DND-41 (cell line): ENCODE data around the gene PRR5L.

Experiments
- ATAC-seq: fragments of 200-7000 bp; cut with Tn5 transposase; 3 replicates; pipeline ENCODE4 v1.9.1; 2021; ENCODE audit warnings: low read depth; ENCODE audit not compliant: insufficient read depth
- DNase-seq: peaks from one replicate; pipeline ENCODE4 v3.0.0-alpha.2; 2020
- H2AFZ ChIP-seq: 2 replicates; pipeline ENCODE4 v1.6.0; 2012; ENCODE audit warnings: low read depth, low read length
- H3K27ac ChIP-seq: 2 replicates; pipeline ENCODE4 v1.5.1; 2012; ENCODE audit warnings: low read length, inconsistent platforms
- H3K27me3 ChIP-seq: fragments of 200-600 bp; sonication (generic); 2 replicates; pipeline ENCODE4 v1.6.0; 2012; ENCODE audit warnings: low read length, mild to moderate bottlenecking, inconsistent platforms; ENCODE audit not compliant: insufficient read depth, poor library complexity
- H3K36me3 ChIP-seq: 2 replicates; pipeline ENCODE4 v1.5.1; 2012; ENCODE audit warnings: low read length, inconsistent platforms; ENCODE audit not compliant: insufficient read depth
- H3K4me1 ChIP-seq: 2 replicates; pipeline ENCODE4 v1.5.1; 2012; ENCODE audit warnings: mild to moderate bottlenecking, low read length; ENCODE audit not compliant: insufficient read depth
- H3K4me2 ChIP-seq: 2 replicates; pipeline ENCODE4 v1.6.0; 2012; ENCODE audit warnings: mild to moderate bottlenecking, moderate library complexity, low read length, inconsistent platforms; ENCODE audit not compliant: insufficient read depth
- H3K4me3 ChIP-seq, 2 experiments: fragments of 200-600 bp in 1 of 2; shearing (Covaris generic) in 1 of 2; 2 replicates each; pipeline ENCODE4 v1.5.1; 2012 to 2016; ENCODE audit warnings: inconsistent platforms in 2 of 2, low read length in 2 of 2, mild to moderate bottlenecking in 2 of 2, low read depth in 1 of 2, moderate library complexity in 1 of 2
- H3K79me2 ChIP-seq: 2 replicates; pipeline ENCODE4 v1.6.0; 2012; ENCODE audit warnings: low read length, inconsistent platforms; ENCODE audit not compliant: insufficient read depth
- H3K9ac ChIP-seq: 2 replicates; pipeline ENCODE4 v1.6.0; 2012; ENCODE audit warnings: low read depth, mild to moderate bottlenecking, inconsistent platforms, low read length, moderate library complexity
- H3K9me3 ChIP-seq: 2 replicates; pipeline ENCODE4 v1.5.1; 2012; ENCODE audit warnings: low read length, moderate library complexity, mild to moderate bottlenecking, inconsistent platforms; ENCODE audit not compliant: insufficient read depth, severe bottlenecking
- H4K20me1 ChIP-seq: 2 replicates; pipeline ENCODE4 v1.6.0; 2012; ENCODE audit warnings: low read length; ENCODE audit not compliant: insufficient read depth
- CTCF ChIP-seq: IDR thresholded peaks from 2 replicates; pipeline ENCODE4 v1.5.1; 2012; ENCODE audit warnings: borderline replicate concordance, low read length, moderate library complexity, mild to moderate bottlenecking; ENCODE audit not compliant: poor library complexity, severe bottlenecking; ENCODE audit errors: extremely low read depth
- EZH2 ChIP-seq: IDR thresholded peaks from 3 replicates; pipeline ENCODE4 v1.6.1; 2012; ENCODE audit warnings: borderline replicate concordance, low read depth, mild to moderate bottlenecking, moderate library complexity, low read length, inconsistent platforms; ENCODE audit not compliant: severe bottlenecking

Gene PRR5L

GRCh38 chr11:36357831-36358230, 61.7 kb downstream of the PRR5L start:
- no peak for ATAC-seq
- TF ChIP-seq EZH2 = no peak
- TF ChIP-seq CTCF = no peak
- no peaks in the 10 kb centered on the region for H3K4me1 ChIP-seq
- peaks cover 16% of the 10 kb centered on the region for H3K27me3 ChIP-seq
- H4K20me1 ChIP-seq = no peaks in the 10 kb centered on the region
- no peak overlapping the region for H2AFZ ChIP-seq
- no peaks in the 10 kb centered on the region for H3K79me2 ChIP-seq
- H3K4me2 ChIP-seq = no peak overlapping the region
- no peaks in the 10 kb centered on the region for H3K9me3 ChIP-seq
- H3K27ac ChIP-seq = no peak overlapping the region
- DNase-seq = no peak
- H3K9ac ChIP-seq = no peak overlapping the region
- H3K4me3 ChIP-seq = no peak overlapping the region
- H3K36me3 ChIP-seq = no peaks in the 10 kb centered on the region

GRCh38 chr11:36358436-36358835, 62.3 kb downstream of the PRR5L start:
- Histone ChIP-seq H3K4me1 (no peaks in the 10 kb centered on the region), H3K4me3 (no peak overlapping the region), H3K79me2 (no peaks in the 10 kb centered on the region), H4K20me1 (no peaks in the 10 kb centered on the region), H3K4me2 (no peak overlapping the region), H3K36me3 (no peaks in the 10 kb centered on the region), H3K27me3 (peaks cover 20% of the 10 kb centered on the region), H3K9me3 (no peaks in the 10 kb centered on the region), H2AFZ (no peak overlapping the region), H3K27ac (no peak overlapping the region), H3K9ac (no peak overlapping the region)
- TF ChIP-seq CTCF (no peak), EZH2 (no peak)
- no peak for ATAC-seq
- DNase-seq = no peak

- Histone ChIP-seq H3K4me3 (no peak overlapping the region), H3K4me1 (no peaks in the 10 kb centered on the region), H2AFZ (no peak overlapping the region), H3K9ac (no peak overlapping the region), H3K79me2 (no peaks in the 10 kb centered on the region), H4K20me1 (no peaks in the 10 kb centered on the region), H3K27ac (no peak overlapping the region), H3K36me3 (no peaks in the 10 kb centered on the region), H3K27me3 (peaks cover 35% of the 10 kb centered on the region), H3K9me3 (no peaks in the 10 kb centered on the region), H3K4me2 (no peak overlapping the region)
- DNase-seq (no peak), ATAC-seq (no peak)
- no peak for TF ChIP-seq CTCF
- no peak for TF ChIP-seq EZH2
These were observed 64.2 kb downstream of the PRR5L start for GRCh38 chr11:36360318-36360717.

- DNase-seq = no peak
- H4K20me1 ChIP-seq = no peaks in the 10 kb centered on the region
- no peak overlapping the region for H3K9ac ChIP-seq
- no peak overlapping the region for H3K4me3 ChIP-seq
- H3K9me3 ChIP-seq = no peaks in the 10 kb centered on the region
- peaks cover 35% of the 10 kb centered on the region for H3K27me3 ChIP-seq
- H3K36me3 ChIP-seq = no peaks in the 10 kb centered on the region
- TF ChIP-seq EZH2 (no peak), CTCF (no peak)
- H3K27ac ChIP-seq = no peak overlapping the region
- ATAC-seq = 0 out of 3 replicates have a peak, but pooled peaks have one; percentile 33
- no peaks in the 10 kb centered on the region for H3K4me1 ChIP-seq
- H3K79me2 ChIP-seq = no peaks in the 10 kb centered on the region
- no peak overlapping the region for H3K4me2 ChIP-seq
- H2AFZ ChIP-seq = no peak overlapping the region
These were observed 64.8 kb downstream of the PRR5L start for GRCh38 chr11:36360826-36361415.
